GM12873 (cell line): ENCODE results near the gene CUX1.

ENCODE experiments used
- CTCF ChIP-seq: IDR thresholded peaks from 2 replicates; pipeline ENCODE4 v1.5.1; 2012; ENCODE audit warnings: low read depth, mild to moderate bottlenecking, moderate library complexity, low read length, control low read depth; ENCODE audit not compliant: insufficient read depth; ENCODE audit errors: missing control alignments

The CUX1 gene

GRCh38 chr7:101780281-101780680 is 37.1 kb upstream of the CUX1 start:
- TF ChIP-seq CTCF = no peak

GRCh38 chr7:101781439-101781838 is 36.0 kb upstream of the CUX1 start:
- no peak for TF ChIP-seq CTCF

- no peak for TF ChIP-seq CTCF
These were observed 35.0 kb upstream of the CUX1 start for GRCh38 chr7:101782476-101782875.

- TF ChIP-seq CTCF = no peak
These were observed 34.5 kb upstream of the CUX1 start for GRCh38 chr7:101782896-101783295.

GRCh38 chr7:101783381-101784181 is 33.8 kb upstream of the CUX1 start:
- no peak for TF ChIP-seq CTCF

GRCh38 chr7:101784292-101785127 is 32.9 kb upstream of the CUX1 start:
- TF ChIP-seq CTCF = no peak

GRCh38 chr7:101787864-101788263 is 29.6 kb upstream of the CUX1 start:
- no peak for TF ChIP-seq CTCF
